Activated CD8-positive, alpha-beta memory T cell treated with anti-CD3 and anti-CD28 coated beads for 4 hours (primary cell): ENCODE results near the gene MSANTD7.
"Not testable (repeated sequence)": the region's sequence is repeated elsewhere in the genome, so short reads cannot be mapped to it uniquely, and the experiment has no call there.

Experiments used
- DNase-seq, 2 donors: peaks; one replicate each; pipeline ENCODE4 v3.0.0-alpha.2; 2020; ENCODE audit warnings: low read depth in 2 of 2

MSANTD7 gene, protein sequence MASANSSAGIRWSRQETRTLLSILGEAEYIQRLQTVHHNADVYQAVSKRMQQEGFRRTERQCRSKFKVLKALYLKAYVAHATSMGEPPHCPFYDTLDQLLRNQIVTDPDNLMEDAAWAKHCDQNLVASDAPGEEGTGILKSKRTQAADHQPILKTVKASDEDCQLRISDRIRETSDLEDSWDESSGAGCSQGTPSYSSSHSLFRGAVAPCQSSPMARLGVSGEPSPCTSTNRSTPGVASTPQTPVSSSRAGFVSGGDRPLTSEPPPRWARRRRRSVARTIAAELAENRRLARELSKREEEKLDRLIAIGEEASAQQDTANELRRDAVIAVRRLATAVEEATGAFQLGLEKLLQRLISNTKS

DNA sequence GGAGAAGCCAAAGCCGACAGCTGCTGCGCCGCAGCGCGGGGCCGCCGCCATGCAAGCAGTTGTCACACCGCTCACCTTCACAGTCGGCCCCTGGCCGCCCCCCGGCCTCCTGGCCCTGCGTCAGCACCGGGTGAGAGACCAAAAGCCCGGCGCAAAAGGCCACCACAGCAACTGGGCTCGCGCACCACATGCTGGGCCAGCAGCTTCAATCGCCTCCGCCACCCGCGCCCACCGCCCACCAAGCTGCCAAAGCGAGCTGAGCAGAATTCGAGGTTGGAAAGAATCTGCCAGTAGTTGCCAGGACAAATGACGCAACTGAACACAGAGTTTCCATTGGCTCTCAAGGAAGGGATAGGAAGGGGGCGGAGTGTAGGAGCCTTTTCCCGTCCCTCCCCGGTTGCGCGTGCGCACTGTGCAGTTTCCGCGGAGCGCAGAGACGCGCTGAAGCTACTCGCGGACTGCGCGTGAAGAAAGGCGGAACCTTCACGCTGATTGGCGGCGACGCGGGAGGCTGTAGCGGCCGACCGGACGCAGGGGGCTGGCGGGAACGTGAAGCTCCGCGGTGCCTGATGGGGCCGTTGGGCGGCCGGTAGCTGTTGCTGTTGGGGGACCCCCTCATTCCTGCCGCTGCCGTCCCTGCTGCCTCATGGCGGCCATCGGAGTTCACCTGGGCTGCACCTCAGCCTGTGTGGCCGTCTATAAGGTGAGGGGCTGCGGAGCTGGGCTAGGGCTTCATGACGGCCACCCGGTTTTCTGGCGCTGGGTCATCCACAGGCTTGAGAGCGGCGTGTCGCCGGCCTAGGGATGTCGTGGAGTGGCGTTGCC lies at the start of gene MSANTD7, which contains the start of the genes CDNF and HSPA14:
Gene MSANTD7, plus strand, starts transcription at position 550 of the 825 bp plus-strand sequence. CDS start 3,979 bp downstream, outside the sequence.
Gene CDNF, minus strand, starts transcription at position 281 of the 825 bp plus-strand sequence. Its CDS starts 91 bp downstream, at position 190.
Gene HSPA14, plus strand, starts transcription at position 550 of the 825 bp plus-strand sequence. Its CDS starts 97 bp downstream, at position 647.
- DNase-seq, result peak; percentile 98 to 99

DNA sequence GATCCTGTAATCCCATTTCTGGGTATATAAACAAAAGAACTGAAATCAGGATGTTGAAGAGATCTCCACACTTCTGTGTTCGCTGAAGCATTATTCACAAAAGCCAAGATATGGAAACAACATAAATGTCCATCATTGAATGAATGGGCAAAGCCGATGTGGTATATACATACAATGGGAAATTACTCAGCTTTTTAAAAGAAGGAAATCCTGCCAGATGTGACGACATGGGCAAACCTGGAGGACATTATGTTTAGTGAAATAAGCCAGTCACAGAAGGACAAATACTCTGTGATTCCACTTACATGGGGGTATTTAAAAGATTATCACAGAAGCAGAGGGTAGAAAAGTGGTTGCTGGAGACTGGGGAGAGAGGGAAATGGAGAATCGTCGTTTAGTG lies 39.5 kb upstream of the MSANTD7 start:
- no peak for DNase-seq

DNA sequence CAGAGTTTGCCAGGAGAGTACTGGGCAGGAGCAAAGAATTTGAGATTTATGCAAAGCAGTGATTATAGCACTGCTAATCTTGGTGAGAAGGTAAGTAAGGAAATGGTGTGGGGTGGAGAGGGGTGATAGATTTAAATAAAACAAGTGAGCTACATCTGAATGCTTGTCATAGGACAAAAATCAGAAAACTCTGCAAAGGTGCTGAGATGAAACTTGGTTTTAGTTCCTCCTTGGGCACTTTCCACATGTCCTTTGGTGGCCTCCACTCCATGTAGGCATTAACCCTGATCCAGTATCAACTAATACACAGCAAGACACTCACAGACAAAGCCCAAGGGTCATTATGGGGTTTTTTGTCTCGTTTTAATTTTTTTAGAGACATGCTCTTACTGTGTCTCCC lies 37.7 kb upstream of the MSANTD7 start:
- DNase-seq, result no peak

DNA sequence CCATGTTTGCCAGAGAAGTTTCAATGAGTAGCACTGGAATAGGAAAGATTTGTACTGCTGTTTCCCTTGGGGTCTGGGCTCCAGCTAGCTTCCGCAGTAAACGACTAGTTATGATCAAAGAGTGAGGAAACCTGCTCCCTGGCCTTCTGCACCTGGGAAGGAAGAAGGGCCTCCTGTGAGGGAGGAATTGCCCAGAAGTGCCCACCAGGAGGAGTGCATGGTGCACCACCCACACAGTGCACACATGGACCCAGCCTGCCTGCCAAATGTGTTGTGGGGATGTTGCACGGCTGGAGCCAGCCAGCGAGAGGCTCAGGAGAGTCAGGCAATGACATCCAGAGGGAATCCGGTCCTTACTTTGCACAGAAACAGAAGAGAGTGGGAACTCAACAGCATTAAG lies 36.4 kb upstream of the MSANTD7 start:
- no peak for DNase-seq

DNA sequence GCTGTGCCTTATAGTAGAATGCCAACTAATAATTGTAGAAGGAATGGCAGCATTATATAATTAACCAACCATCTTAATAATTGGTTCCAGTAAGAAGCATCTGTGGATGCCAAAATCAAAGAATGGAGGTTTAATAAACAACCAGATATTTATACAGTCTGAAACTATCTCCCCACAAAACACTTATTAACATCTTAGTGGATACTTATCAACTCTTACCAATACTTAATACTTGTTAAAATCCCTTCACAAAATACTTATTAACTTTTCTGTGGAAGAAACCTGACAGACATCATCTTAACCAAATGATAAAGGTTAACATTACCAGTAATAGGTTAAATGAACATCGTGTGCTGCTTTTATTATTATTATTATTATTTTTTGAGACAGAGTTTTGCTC lies 34.3 kb upstream of the MSANTD7 start:
- no peak for DNase-seq

DNA sequence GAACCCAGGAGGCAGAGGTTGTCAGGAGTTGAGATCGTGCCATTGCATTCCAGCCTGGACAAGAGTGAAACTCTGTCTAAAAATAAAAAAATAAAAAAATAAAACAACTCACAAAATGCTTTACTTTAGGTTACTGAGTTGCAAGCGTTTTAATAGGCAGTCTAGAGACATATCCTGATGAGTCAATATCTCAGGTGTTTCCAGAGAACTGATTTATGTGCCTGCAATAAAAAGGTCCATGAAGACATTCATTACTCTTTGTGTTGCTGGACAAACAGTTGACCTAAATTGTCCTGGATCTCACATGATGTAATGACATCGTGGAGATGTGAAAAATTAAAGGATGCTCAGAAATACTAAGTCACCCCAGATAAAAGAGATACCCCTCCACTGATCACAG lies 31.8 kb upstream of the MSANTD7 start:
- no peak for DNase-seq

DNA sequence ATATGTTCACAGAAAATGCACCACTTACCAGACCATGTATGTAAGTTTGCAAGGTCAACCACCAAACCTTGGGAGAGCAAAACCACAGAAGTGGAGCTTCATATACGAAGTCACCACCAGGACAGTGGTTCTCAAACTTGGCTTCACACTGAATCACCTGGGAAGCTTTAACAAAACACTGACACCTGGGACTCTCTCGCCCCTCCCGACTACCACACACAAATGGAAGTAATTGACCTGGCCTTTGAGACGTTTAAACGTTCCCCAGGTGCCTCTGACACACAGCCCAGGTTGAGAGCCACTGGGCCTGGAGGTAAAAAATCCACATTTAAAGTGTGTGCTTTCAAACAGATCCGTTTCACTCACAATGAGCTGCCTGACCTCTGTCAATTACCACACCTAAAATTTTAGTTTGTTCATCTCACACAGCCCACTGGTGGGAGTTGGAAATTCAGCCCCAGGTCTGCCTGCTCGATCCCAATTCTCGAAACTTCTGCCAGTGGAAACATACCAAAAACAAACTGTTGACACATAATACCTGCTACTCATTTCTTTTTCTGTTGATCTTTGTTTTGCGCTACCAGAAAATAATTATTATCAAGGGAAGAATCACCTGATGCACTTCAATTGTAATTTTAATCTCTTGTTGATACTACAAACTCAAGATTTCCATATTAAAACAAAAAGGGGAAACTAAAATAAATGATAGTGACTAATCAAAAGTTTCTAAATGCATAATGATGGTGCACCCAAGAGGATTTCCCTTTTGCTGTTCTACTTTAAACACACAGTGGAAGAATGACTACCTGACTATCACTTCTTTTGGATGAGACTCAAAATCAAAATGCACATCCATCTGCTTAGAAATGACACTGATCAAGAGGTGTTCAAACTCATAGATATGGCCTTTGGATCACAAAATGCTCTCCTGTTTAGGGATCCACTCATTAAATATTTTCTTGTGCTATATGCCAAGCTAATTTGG lies 26.8 kb upstream of the MSANTD7 start:
- no peak for DNase-seq

DNA sequence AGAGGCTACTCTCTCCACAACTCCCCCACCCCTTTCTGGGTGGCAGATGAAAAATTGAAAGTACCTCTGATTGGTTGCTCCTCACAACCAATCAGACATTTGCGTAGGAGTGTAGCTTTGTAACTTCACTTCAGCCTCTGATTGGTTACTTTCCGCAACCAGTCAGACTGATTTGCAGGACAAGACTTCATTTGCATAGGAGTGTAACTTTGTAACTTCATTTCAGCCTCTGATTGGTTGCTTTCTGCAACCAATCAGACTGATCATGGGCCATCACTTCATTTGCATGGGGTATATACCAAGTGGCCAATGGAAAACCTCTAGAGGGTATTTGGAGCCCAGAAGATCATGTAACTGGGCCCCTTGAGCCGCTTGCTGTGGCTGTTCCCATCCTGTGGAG lies 25.8 kb upstream of the MSANTD7 start:
- DNase-seq, result no peak

DNA sequence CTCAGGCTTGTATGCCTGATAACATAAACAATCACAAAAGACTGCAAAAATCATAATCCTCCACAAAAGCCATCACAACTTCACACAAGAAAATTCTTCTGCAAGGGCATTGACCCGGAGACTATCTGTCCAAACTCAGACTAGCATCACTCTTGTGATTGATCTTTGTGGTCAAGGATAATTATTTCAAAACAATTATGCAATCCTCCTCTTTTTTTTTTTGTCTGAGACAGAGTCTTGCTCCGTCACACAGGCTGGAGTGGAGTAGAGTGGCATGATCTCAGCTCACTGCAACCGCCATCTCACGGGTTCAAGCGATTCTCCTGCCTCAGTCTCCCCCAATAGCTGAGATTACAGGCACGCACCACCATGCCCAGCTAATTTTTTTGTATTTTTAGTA lies 22.4 kb upstream of the MSANTD7 start:
- DNase-seq, result no peak

DNA sequence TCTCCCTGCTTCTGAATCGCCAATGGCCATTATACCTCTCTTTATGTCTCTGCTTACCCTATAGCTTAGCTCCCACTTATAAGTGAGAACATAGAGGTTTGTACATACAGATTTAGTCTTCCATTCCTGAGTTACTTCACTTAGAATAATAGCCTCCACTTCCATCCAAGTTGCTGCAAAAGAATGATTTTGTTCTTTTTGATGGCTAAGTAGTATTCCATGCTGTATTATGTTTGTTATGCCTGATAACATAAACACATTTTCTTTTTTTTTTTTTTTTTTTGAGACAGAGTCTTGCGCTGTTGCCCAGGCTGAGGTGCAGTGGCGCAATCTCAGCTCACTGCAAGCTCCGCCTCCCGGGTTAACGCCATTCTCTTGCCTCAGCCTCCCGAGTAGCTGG lies 21.4 kb upstream of the MSANTD7 start:
- DNase-seq, result not testable (repeated sequence)

DNA sequence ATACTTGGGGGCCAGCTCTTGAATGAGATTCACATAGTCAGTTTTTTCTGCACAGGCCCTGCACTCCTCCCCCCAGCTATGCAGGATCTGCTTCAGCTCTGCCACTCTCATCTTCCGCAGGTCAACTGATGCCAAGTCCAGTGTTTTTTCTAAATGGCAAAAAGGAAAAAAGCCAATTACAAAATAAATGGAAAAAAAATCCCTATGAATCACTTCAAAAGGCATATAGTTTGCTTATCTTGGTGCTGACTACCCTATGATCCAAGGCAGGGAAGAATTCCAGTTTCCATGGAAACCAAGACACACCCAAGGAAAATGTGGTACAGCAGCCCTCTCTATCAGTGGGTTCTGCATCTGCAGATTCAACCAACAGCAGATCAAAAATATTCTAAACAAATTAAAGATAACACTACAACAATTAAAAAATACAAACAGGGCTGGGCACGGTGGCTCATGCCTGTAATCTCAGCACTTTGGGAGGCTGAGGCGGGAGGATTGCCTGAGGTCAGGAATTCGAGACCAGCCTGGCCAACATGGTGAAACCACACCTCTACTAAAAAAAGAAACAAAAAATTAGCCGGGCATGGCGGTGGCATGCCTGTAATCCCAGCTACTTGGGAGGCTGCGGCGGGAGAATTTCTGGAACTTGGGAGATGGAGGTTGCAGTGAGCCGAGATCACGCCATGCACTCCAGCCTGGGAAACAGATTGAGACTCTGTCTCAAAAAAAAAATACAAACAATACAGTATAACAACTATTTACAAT lies 17.9 kb upstream of the MSANTD7 start:
- DNase-seq, result no peak

DNA sequence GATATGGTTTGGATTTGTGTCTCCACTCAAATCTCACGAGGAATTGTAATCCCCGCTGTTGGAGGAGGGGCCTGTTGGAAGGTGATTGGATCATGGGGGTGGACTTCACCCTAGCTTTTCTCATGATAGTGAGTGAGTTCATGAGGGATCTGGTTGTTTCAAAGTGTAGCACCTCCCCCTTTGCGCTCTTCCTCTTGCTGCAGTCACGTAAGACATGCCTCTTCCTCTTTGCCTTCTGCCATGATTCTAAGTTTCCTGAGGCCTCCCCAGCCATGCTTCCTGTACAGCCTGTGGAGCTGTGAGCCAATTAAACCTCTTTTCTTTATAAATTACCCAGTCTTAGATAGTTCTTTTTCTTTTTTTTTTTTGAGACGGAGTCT lies 17.3 kb upstream of the MSANTD7 start:
- no peak for DNase-seq

DNA sequence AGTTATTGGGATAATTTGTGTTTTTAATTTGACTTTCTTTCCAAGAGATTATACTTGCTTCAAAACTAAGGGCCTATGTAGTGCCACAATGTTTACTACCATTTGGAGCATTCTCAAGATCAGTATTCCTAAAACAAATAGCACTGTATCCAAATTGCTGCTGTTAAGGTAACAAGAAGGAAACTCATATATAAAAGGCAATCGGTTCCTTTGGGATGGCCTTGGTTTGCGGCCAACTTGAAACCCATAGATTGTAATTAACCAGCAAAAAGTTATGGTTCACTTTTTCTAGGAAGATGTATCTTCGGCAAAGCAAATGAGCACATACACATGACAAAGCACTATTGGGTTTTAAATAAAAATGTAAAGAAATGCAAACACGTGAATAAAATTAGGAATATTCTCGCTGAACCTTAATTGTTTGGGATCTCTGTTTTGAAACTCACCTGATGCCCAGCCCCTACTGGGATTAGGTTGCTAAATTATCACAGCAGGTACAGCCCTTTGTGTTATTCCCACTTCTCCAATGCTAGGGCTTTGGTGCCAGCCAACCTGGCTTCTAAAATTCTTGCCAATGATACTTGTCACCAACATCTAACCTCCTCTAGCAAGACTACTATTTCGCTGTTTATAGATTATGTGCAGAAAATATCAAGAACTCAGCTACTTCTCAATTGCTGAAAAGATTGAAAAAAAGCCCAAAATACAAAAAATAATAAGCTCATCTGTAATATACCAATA lies 16.3 kb upstream of the MSANTD7 start:
- no peak for DNase-seq

DNA sequence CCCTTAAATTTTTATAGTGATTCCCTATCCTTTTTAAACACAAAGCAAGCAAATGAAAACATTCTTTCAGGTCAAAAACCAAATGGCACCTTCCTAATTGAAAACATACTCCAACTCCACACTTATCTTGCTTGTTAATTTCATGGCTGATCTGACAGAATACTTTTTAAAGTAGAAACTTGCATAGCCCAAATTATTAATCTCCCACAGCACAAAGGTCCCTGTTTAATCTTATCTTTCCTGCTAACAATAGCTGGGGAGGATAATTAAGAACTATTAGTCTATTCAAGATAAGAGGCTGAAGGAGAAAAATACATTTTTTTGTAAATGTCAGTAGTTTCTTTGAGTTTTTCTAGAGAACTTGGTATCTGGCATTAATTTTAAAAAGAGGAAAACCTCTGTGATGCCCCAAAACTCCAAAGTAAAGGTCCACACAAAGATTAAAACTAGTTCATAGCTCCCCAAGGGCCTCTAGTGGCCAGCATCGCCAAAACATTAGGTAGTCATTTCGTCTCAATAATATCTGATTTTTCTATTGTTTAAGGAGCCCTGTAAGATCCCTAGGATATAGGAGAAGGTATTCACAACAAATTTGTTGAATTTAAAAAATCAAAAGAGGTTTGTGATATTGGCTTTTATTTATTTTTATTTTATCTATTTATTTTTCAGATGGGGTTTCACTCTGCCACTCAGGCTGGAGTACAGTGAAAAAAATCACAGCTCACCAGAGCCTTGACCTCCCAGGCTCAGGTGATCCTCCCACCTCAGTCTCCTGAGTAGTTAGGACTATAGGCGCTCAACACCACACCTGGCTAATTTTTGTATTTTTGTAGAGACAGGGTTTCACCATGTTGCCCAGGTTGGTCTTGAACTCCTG lies 15.0 kb upstream of the MSANTD7 start:
- peak in 1 of 2 donors; percentile 14 for DNase-seq

DNA sequence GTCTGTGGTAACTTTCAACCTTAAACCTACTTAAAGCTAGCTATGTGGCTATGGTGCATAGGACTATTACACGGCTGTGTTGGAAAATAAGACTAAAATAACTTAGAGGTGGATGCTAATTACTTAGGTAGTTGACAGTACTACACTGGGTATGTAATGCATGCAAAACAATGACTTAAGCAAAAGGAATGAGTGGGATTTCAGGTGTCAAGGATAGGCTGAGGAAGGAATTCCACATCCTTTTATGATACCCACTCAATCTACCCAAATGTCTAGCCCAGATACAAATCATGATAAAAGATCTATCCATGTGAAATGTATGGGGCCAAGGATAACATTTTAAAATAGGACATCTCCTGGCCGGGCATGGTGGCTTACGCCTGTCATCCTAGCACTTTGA lies 14.1 kb upstream of the MSANTD7 start:
- no peak for DNase-seq

DNA sequence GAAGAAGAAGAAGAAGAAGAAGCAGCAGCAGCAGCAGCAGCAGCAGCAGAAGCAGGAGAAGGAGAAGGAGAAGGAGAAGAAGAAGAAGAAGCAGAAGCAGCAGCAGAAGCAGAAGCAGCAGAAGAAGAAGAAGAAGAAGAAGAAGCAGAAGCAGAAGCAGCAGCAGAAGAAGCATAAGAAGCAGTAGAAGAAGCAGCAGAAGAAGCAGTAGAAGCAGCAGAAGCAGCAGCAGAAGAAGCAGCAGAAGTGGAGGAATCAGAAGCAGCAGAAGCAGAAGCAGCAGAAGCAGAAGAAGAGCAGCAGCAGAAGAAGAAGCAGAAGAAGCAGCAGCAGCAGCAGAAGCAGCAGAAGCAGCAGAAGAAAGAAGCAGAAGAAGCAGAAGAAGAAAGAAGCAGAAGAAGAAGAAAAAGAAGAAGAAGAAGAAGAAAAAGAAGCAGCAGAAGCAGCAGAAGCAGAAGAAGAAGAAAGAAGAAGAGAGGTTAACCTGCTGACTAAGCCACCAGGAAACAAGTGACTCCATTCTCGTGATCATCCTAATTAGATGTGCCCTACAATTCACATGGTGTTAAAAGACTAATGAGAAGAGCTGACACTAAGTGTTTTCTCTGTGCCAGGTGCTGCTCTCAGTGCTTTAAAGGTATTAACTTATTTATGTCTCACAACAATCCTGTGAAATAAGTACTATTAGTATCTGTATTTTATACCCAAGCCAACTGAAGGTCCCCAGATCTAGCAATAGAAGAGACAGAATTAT lies 11.9 kb upstream of the MSANTD7 start:
- DNase-seq, result no peak

DNA sequence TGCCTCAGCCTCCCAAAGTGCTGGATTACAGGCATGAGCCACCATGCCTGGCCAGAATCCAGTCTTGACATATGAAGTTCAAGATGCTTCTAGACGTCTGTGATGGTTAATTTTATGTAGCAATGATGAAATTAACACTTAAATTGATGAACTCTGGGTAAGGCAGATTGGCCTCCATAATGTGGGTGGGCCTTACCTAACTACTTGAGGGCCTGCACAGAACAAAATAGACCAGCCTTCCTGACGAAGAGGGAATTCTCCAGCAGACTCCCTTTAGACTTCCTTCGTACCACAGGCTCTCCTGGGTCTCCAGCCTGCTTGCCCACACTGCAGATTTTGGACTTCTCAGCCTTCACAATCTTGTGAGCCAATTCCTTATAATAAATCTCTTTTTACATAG lies 5.0 kb upstream of the MSANTD7 start:
- no peak for DNase-seq

DNA sequence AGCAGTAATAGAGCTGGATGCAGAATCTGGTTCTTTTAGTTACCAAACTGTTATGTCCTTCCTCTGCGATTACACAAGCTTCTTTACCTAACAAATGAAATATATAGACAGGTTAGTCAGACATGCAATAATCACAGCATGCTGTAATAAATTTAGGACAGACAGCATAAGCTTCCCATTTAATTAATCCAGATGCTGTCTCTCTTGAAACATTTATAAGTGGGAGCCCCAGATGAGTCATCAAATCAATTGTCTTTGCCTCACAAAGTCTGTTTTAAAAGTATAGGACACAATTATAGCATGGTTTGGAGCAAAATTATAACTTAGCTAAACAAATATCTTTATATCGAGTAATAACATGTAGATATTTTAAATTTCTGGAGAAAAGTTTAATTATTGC lies 1.9 kb upstream of the MSANTD7 start:
- no peak for DNase-seq
